ENCODE data around the gene PSMA6. TPM values are rescaled to one million over a fixed set of nuclear protein-coding genes. Genes with fewer than 3 reads are reported as not detected.
A peak's percentile ranks its signal among the peaks of the same experiment; 100 is the strongest.

Gene PSMA6
- total and polyA plus RNA-seq, 2 of the 13 experiments (the other 11 are each of a cell fraction or from before 2014, with no cell fraction given) = 525 to 1,109 TPM

- TF ChIP-seq, protein P1, sequence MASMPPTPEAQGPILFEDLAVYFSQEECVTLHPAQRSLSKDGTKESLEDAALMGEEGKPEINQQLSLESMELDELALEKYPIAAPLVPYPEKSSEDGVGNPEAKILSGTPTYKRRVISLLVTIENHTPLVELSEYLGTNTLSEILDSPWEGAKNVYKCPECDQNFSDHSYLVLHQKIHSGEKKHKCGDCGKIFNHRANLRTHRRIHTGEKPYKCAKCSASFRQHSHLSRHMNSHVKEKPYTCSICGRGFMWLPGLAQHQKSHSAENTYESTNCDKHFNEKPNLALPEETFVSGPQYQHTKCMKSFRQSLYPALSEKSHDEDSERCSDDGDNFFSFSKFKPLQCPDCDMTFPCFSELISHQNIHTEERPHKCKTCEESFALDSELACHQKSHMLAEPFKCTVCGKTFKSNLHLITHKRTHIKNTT (CRISPR knock-in tag; IDR thresholded peaks at IDR 0.05) = 0 out of 2 replicates have a peak, but pooled peaks have one; percentile 28
- TF ChIP-seq NKX3-1 (CRISPR knock-in tag; IDR thresholded peaks at IDR 0.05) = peak; percentile 84; the same call in 1 of the 2 replicates
- peak; percentile 97 for TF ChIP-seq THAP11 (CRISPR knock-in tag; IDR thresholded peaks at IDR 0.05)
- peak; percentile 99 for TF ChIP-seq ZNF230 (CRISPR knock-in tag; IDR thresholded peaks at IDR 0.05)
- TF ChIP-seq, protein P2, sequence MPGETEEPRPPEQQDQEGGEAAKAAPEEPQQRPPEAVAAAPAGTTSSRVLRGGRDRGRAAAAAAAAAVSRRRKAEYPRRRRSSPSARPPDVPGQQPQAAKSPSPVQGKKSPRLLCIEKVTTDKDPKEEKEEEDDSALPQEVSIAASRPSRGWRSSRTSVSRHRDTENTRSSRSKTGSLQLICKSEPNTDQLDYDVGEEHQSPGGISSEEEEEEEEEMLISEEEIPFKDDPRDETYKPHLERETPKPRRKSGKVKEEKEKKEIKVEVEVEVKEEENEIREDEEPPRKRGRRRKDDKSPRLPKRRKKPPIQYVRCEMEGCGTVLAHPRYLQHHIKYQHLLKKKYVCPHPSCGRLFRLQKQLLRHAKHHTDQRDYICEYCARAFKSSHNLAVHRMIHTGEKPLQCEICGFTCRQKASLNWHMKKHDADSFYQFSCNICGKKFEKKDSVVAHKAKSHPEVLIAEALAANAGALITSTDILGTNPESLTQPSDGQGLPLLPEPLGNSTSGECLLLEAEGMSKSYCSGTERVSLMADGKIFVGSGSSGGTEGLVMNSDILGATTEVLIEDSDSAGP (CRISPR knock-in tag; IDR thresholded peaks at IDR 0.05; ENCODE audit: borderline replicate concordance) = peak; percentile 97; the same call in 1 of the 2 replicates
- TF ChIP-seq ZNF703 (CRISPR knock-in tag; IDR thresholded peaks at IDR 0.05; ENCODE audit: borderline replicate concordance) = peak; percentile 68; the same call in 1 of the 2 replicates
- TF ChIP-seq ONECUT2 (CRISPR knock-in tag; IDR thresholded peaks at IDR 0.05) = peak; percentile 46; the same call in 1 of the 2 replicates
- TF ChIP-seq ZNF589 (CRISPR knock-in tag; conservative IDR thresholded peaks at IDR 0.05) = 0 out of 2 replicates have a peak, but pooled peaks have one; percentile 82
- peak; percentile 36; the same call in 1 of the 2 replicates for TF ChIP-seq ZNF616 (CRISPR knock-in tag; IDR thresholded peaks at IDR 0.05; ENCODE audit: low read depth)
- peak; percentile 98 for TF ChIP-seq SNAPC4 (CRISPR knock-in tag; IDR thresholded peaks at IDR 0.05)
- TF ChIP-seq JUN (CRISPR knock-in tag; IDR thresholded peaks at IDR 0.05) = peak; percentile 85
- peak; percentile 80 for TF ChIP-seq ZNF800 (CRISPR knock-in tag; IDR thresholded peaks at IDR 0.05)
- no peak for TF ChIP-seq SOX6 (IDR thresholded peaks at IDR 0.05)
- peak; percentile 87 for TF ChIP-seq SOX6 (CRISPR knock-in tag; IDR thresholded peaks at IDR 0.05)
- peak; percentile 44; the same call in 1 of the 2 replicates for TF ChIP-seq DNMT3B (CRISPR knock-in tag; conservative IDR thresholded peaks at IDR 0.05)
- TF ChIP-seq ZBTB21 (CRISPR knock-in tag; IDR thresholded peaks at IDR 0.05) = no peak; the same call in 1 of the 2 replicates
- peak; percentile 88; the same call in 1 of the 2 replicates for TF ChIP-seq ZNF670 (CRISPR knock-in tag; IDR thresholded peaks at IDR 0.05; ENCODE audit: borderline replicate concordance)
- TF ChIP-seq GATAD1 (CRISPR knock-in tag; IDR thresholded peaks at IDR 0.05) = peak; percentile 99
Measured at GRCh38 chr14:35292051-35292769, at the start of gene PSMA6 (continued).
